Thoracic aorta (tissue), 2 donors: ENCODE data around the gene SPATA6. TPM values are rescaled to one million over a fixed set of nuclear protein-coding genes. Genes with fewer than 3 reads are reported as not detected.

Experiments used
- ATAC-seq: fragments of 150-250 bp; one replicate; pipeline ENCODE4 v1.8.0; 2017; ENCODE audit warnings: low read depth; ENCODE audit not compliant: insufficient number of reproducible peaks, low FRiP score
- DNase-seq: peaks from one replicate; pipeline ENCODE4 v3.0.0-alpha.2; 2020; ENCODE audit warnings: low spot score
- H3K27ac ChIP-seq, 2 donors: fragments of 200-600 bp; sonication (generic); 1 replicate in 1 of 2; 2 replicates in 1 of 2; pipeline ENCODE4 v1.5.1; 2016; ENCODE audit warnings: mild to moderate bottlenecking in 2 of 2, moderate library complexity in 2 of 2
- H3K27me3 ChIP-seq: fragments of 200-600 bp; sonication (generic); replicated peaks from 2 replicates; pipeline ENCODE4 v1.6.0; 2016; ENCODE audit warnings: mild to moderate bottlenecking; ENCODE audit not compliant: insufficient read depth
- H3K36me3 ChIP-seq: fragments of 200-600 bp; sonication (generic); one replicate; pipeline ENCODE4 v1.5.1; 2016
- H3K4me1 ChIP-seq, 2 donors: fragments of 200-600 bp; sonication (generic); 1 replicate in 1 of 2; 2 replicates in 1 of 2; pipeline versions ENCODE4 v1.5.1 to v1.6.0; 2016; ENCODE audit warnings: low read depth in 2 of 2, mild to moderate bottlenecking in 1 of 2; ENCODE audit not compliant: control insufficient read depth in 1 of 2
- H3K4me3 ChIP-seq: fragments of 200-600 bp; sonication (generic); 2 replicates; pipeline ENCODE4 v1.5.1; 2016; ENCODE audit warnings: mild to moderate bottlenecking
- H3K9me3 ChIP-seq: fragments of 200-600 bp; sonication (generic); 2 replicates; pipeline ENCODE4 v1.5.1; 2016
- CTCF ChIP-seq: fragments of 200-600 bp; sonication (generic); IDR thresholded peaks from one replicate; pipeline ENCODE4 v1.5.1; 2019; ENCODE audit warnings: antibody characterized with exemption
- total RNA-seq, 2 donors: library from RNA; depleted of rRNA; stranded (reverse); fragments of >200 nt; gene quantifications; one replicate each; pipeline versions ENCODE4 v1.1.0 to v1.2.3, GENCODE V29; 2016

SPATA6 gene
- total RNA-seq, 2 donors from 2014 or later, result 16.1 to 22.6 TPM

GRCh38 chr1:48405940-48406339 is 66.1 kb downstream of the SPATA6 start:
- no peak for TF ChIP-seq CTCF

GRCh38 chr1:48405400-48405799 is 66.6 kb downstream of the SPATA6 start:
- H3K4me1 ChIP-seq, result no peaks in the 10 kb centered on the region
- H3K27ac ChIP-seq, result no peak overlapping the region
- no peak for DNase-seq
- no peak overlapping the region for H3K4me3 ChIP-seq
- no peak for ATAC-seq
- TF ChIP-seq CTCF, result no peak
- H3K36me3 ChIP-seq, result no peaks in the 10 kb centered on the region
- H3K27me3 ChIP-seq, result no peaks in the 10 kb centered on the region
- H3K9me3 ChIP-seq, result no peaks in the 10 kb centered on the region

More at GRCh38 chr1:48405940-48406339, 66.1 kb downstream of the SPATA6 start:
- Histone ChIP-seq H3K4me1 (no peaks in the 10 kb centered on the region), H3K4me3 (no peak overlapping the region), H3K27me3 (no peaks in the 10 kb centered on the region), H3K36me3 (no peaks in the 10 kb centered on the region), H3K9me3 (no peaks in the 10 kb centered on the region), H3K27ac (no peak overlapping the region)
- ATAC-seq (no peak), DNase-seq (no peak)

DNA sequence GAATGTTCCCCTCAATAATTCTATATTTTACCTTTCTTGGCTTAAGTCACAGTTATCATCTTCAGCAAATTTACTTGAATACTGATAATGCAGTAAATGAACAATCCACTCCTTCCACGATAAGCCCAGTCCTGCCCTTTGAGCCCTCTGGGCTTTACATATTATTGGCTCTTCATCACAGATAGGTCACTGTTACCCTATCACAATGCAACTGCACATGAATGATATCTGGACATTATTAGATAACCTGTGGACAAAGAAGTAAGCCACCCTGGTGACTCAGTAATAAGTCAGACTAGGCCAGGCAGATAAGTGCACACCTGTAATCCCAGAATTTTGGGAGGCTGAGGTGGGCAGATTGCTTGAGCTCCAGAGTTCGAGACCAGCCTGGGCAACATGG is 69.4 kb downstream of the SPATA6 start:
- Histone ChIP-seq H3K4me1 (no peaks in the 10 kb centered on the region), H3K27me3 (no peaks in the 10 kb centered on the region), H3K27ac (no peak overlapping the region), H3K4me3 (no peak overlapping the region), H3K9me3 (no peaks in the 10 kb centered on the region), H3K36me3 (no peaks in the 10 kb centered on the region)
- no peak for DNase-seq
- no peak for TF ChIP-seq CTCF
- no peak for ATAC-seq

DNA sequence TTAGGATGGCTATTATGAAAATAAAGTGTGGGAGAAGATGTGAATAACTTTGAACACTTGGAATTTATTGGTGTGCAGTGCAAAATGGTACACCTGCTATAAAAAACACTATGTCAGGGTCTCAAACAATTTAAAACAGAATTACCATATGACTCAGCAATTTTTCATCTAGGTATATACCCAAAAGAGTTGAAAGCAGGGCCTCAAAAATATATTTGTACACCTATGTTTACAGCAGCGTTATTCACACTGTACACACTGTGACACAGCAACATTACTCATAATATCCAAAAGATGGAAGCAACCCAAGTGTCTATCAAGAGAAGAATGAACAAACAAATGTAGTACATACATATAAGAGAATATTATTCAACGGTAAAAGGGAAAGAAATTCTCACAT is 75.8 kb downstream of the SPATA6 start:
- H3K9me3 ChIP-seq, result no peaks in the 10 kb centered on the region
- H3K4me1 ChIP-seq, result no peaks in the 10 kb centered on the region
- ATAC-seq (no peak), DNase-seq (no peak)
- no peaks in the 10 kb centered on the region for H3K27me3 ChIP-seq
- H3K36me3 ChIP-seq, result peaks cover 8% of the 10 kb centered on the region
- H3K4me3 ChIP-seq, result no peak overlapping the region
- TF ChIP-seq CTCF, result no peak
- H3K27ac ChIP-seq, result no peak overlapping the region

DNA sequence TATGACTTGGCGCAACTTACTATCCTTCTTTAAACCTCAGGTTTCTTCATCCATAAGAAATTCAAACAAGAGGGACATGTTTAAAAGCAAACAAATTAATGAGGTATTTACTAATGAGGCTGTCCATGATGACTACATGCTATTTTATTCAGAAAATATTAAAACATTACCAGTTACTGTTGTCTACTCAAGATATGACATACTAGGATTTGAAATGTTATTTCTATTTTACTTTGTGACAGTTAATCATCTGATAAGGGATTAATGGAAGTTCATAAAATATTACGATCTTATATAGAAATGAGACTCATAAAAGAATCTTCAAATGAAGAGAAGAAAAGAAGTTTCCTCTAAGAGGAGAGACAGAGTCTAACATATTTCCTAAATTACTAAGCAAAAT is 80.1 kb downstream of the SPATA6 start:
- no peak for DNase-seq
- Histone ChIP-seq H3K9me3 (no peaks in the 10 kb centered on the region), H3K4me1 (no peaks in the 10 kb centered on the region), H3K4me3 (no peak overlapping the region), H3K36me3 (peaks cover 3% of the 10 kb centered on the region), H3K27ac (no peak overlapping the region), H3K27me3 (no peaks in the 10 kb centered on the region)
- no peak for TF ChIP-seq CTCF
- ATAC-seq, result no peak
